H9 (cell line): ENCODE measurements around the gene SMIM26. TPM values are rescaled to one million over a fixed set of nuclear protein-coding genes. Genes with fewer than 3 reads are reported as not detected.

Experiments
- DNase-seq: peaks from one replicate; pipeline ENCODE4 v3.0.0-alpha.2; 2017
- H2AFZ ChIP-seq: one replicate; pipeline ENCODE4 v1.6.1; 2013; ENCODE audit warnings: mild to moderate bottlenecking, low read length, control low read depth, moderate library complexity
- H2AK5ac ChIP-seq: 2 replicates; pipeline ENCODE4 v1.6.1; 2013; ENCODE audit warnings: low read length, control low read depth, mixed read lengths; ENCODE audit not compliant: insufficient read length
- H2BK120ac ChIP-seq: one replicate; pipeline ENCODE4 v1.6.1; 2013; ENCODE audit warnings: low read depth, mild to moderate bottlenecking, low read length, control low read depth, inconsistent platforms; ENCODE audit not compliant: poor library complexity, severe bottlenecking
- H2BK12ac ChIP-seq: 2 replicates; pipeline ENCODE4 v1.6.1; 2013; ENCODE audit warnings: low read length, control low read depth, mixed read lengths, low read depth; ENCODE audit not compliant: insufficient read length
- H2BK15ac ChIP-seq: 2 replicates; pipeline ENCODE4 v1.6.1; 2013; ENCODE audit warnings: low read depth, low read length, control low read depth
- H2BK20ac ChIP-seq: one replicate; pipeline ENCODE4 v1.6.1; 2013; ENCODE audit warnings: low read depth, mild to moderate bottlenecking, low read length, control low read depth, inconsistent platforms; ENCODE audit not compliant: poor library complexity, severe bottlenecking
- H2BK5ac ChIP-seq: 2 replicates; pipeline ENCODE4 v1.6.1; 2013; ENCODE audit warnings: low read length, control low read depth, mixed read lengths; ENCODE audit not compliant: insufficient read length
- H3K14ac ChIP-seq: 2 replicates; pipeline ENCODE4 v1.6.1; 2013; ENCODE audit warnings: low read length, control low read depth; ENCODE audit not compliant: insufficient read depth
- H3K18ac ChIP-seq: 2 replicates; pipeline ENCODE4 v1.6.1; 2013; ENCODE audit warnings: low read depth, mild to moderate bottlenecking, mixed read lengths, low read length, control low read depth; ENCODE audit not compliant: insufficient read length
- H3K23ac ChIP-seq: 2 replicates; pipeline ENCODE4 v1.6.1; 2013; ENCODE audit warnings: low read length, control low read depth, mixed read lengths, low read depth; ENCODE audit not compliant: insufficient read length
- H3K23me2 ChIP-seq: 2 replicates; pipeline ENCODE4 v1.6.1; 2013; ENCODE audit warnings: low read depth, mild to moderate bottlenecking, mixed read lengths, low read length, control low read depth; ENCODE audit not compliant: insufficient read length, poor library complexity, severe bottlenecking
- H3K27ac ChIP-seq: 2 replicates; pipeline ENCODE4 v1.5.1; 2013; ENCODE audit warnings: low read length, control low read depth, mixed read lengths, low read depth; ENCODE audit not compliant: insufficient read length
- H3K27me3 ChIP-seq: 2 replicates; pipeline ENCODE4 v1.6.1; 2013; ENCODE audit warnings: low read length, control low read depth, inconsistent platforms; ENCODE audit not compliant: insufficient read depth
- H3K4ac ChIP-seq: 2 replicates; pipeline ENCODE4 v1.6.1; 2013; ENCODE audit warnings: low read depth, mild to moderate bottlenecking, control low read depth, inconsistent platforms, low read length, moderate library complexity
- H3K4me1 ChIP-seq: 2 replicates; pipeline ENCODE4 v1.6.1; 2013; ENCODE audit warnings: low read length, control low read depth, inconsistent platforms; ENCODE audit not compliant: insufficient read depth
- H3K4me2 ChIP-seq: 2 replicates; pipeline ENCODE4 v1.6.1; 2013; ENCODE audit warnings: low read length, control low read depth, mixed read lengths; ENCODE audit not compliant: insufficient read length, insufficient read depth
- H3K56ac ChIP-seq: 2 replicates; pipeline ENCODE4 v1.6.1; 2013; ENCODE audit warnings: low read depth, mild to moderate bottlenecking, mixed read lengths, low read length, control low read depth; ENCODE audit not compliant: insufficient read length
- H3K79me1 ChIP-seq: 2 replicates; pipeline ENCODE4 v1.6.1; 2013; ENCODE audit warnings: low read depth, mild to moderate bottlenecking, moderate library complexity, low read length, control low read depth, inconsistent platforms; ENCODE audit not compliant: insufficient read depth, poor library complexity, severe bottlenecking
- H3K79me2 ChIP-seq: 2 replicates; pipeline ENCODE4 v1.6.1; 2013; ENCODE audit warnings: low read length, control low read depth, inconsistent platforms; ENCODE audit not compliant: insufficient read depth
- H3K9ac ChIP-seq: 2 replicates; pipeline ENCODE4 v1.6.1; 2013; ENCODE audit warnings: low read length, control low read depth, mixed read lengths; ENCODE audit not compliant: insufficient read length; ENCODE audit errors: extremely low read depth
- H3K9me3 ChIP-seq: one replicate; pipeline ENCODE4 v1.6.1; 2013; ENCODE audit warnings: low read depth, low read length, inconsistent platforms; ENCODE audit not compliant: control insufficient read depth
- H3T11ph ChIP-seq: one replicate; pipeline ENCODE4 v1.6.1; 2013; ENCODE audit warnings: mild to moderate bottlenecking, low read length, control low read depth, inconsistent platforms
- H4K20me1 ChIP-seq: one replicate; pipeline ENCODE4 v1.6.1; 2013; ENCODE audit not compliant: control insufficient read depth, insufficient read length, insufficient read depth
- H4K5ac ChIP-seq: 2 replicates; pipeline ENCODE4 v1.6.1; 2013; ENCODE audit warnings: low read depth, mild to moderate bottlenecking, mixed read lengths, low read length, control low read depth; ENCODE audit not compliant: insufficient read length
- H4K8ac ChIP-seq: replicated peaks from 2 replicates; pipeline ENCODE4 v1.6.1; 2013; ENCODE audit warnings: low read length, control low read depth, mixed read lengths, low read depth; ENCODE audit not compliant: insufficient read length
- H4K91ac ChIP-seq: 2 replicates; pipeline ENCODE4 v1.6.1; 2013; ENCODE audit warnings: low read depth, mild to moderate bottlenecking, moderate library complexity, mixed read lengths, low read length, control low read depth; ENCODE audit not compliant: insufficient read length
- H3K27ac Mint-ChIP-seq, 3 experiments: 2 replicates in 2 of 3; 3 replicates in 1 of 3; pipeline ENCODE4 v1.8.0; 2020 to 2021; ENCODE audit warnings: mixed read lengths in 3 of 3, mild to moderate bottlenecking in 1 of 3, moderate library complexity in 1 of 3
- H3K27me3 Mint-ChIP-seq: 2 replicates; pipeline ENCODE4 v1.8.0; 2021; ENCODE audit warnings: low read depth, mild to moderate bottlenecking, moderate library complexity, mixed read lengths
- H3K36me3 Mint-ChIP-seq, 3 experiments: 2 replicates in 2 of 3; 3 replicates in 1 of 3; pipeline ENCODE4 v1.8.0; 2020 to 2021; ENCODE audit warnings: low read depth in 3 of 3, mixed read lengths in 3 of 3; ENCODE audit not compliant: insufficient read depth in 1 of 3
- H3K4me1 Mint-ChIP-seq, 2 experiments: 2 replicates each; pipeline ENCODE4 v1.8.0; 2020; ENCODE audit warnings: mixed read lengths in 2 of 2
- H3K4me3 Mint-ChIP-seq, 2 experiments: 2 replicates in 1 of 2; 3 replicates in 1 of 2; pipeline ENCODE4 v1.8.0; 2020 to 2021; ENCODE audit warnings: mild to moderate bottlenecking in 2 of 2, mixed read lengths in 2 of 2, moderate library complexity in 1 of 2
- H3K9me3 Mint-ChIP-seq, 2 experiments: 2 replicates in 1 of 2; 3 replicates in 1 of 2; pipeline ENCODE4 v1.8.0; 2020; ENCODE audit warnings: mild to moderate bottlenecking in 2 of 2, mixed read lengths in 2 of 2, moderate library complexity in 1 of 2
- CTCF ChIP-seq: fragments of 200-600 bp; sonication (generic); conservative IDR thresholded peaks from 3 replicates; pipeline ENCODE4 v1.8.0; 2021; ENCODE audit warnings: antibody characterized with exemption, mild to moderate bottlenecking
- WGBS: extraction: QIAGEN DNeasy Blood & Tissue Kit; methylation state at CpG from one replicate; pipeline ENCODE4 v1.1.7; 2013; ENCODE audit warnings: missing lambda C conversion rate, low lambda C conversion rate, mixed read lengths; ENCODE audit not compliant: insufficient read length; ENCODE audit errors: extremely low coverage; 5-methylcytosine and 5-hydroxymethylcytosine counted together
- total RNA-seq: library from RNA; stranded (reverse); gene quantifications from 2 replicates; pipeline ENCODE4 v1.2.1, GENCODE V29; 2021

The SMIM26 gene
- total RNA-seq, 1 experiment from 2014 or later = 75.9 TPM

- H3K4me1 ChIP-seq = no peaks in the 10 kb centered on the region
- H2BK120ac ChIP-seq = no peak overlapping the region
- no peak overlapping the region for H2BK5ac ChIP-seq
- no peak overlapping the region for H4K91ac ChIP-seq
- H3K56ac ChIP-seq = no peak overlapping the region
- H3K36me3 Mint-ChIP-seq = peaks cover 35 to 82% (median 76%) of the 10 kb centered on the region in 3 experiments; a peak in 6 of 7 replicates
- H3K4me3 Mint-ChIP-seq = no peak overlapping the region
- WGBS = no CpG with 5 or more reads among the region's 2 CpGs
- H4K8ac ChIP-seq = no peak overlapping the region
- no peak overlapping the region for H3K23ac ChIP-seq
- no peak overlapping the region for H2AFZ ChIP-seq
- no peak overlapping the region for H2BK20ac ChIP-seq
- H3K4ac ChIP-seq = no peak overlapping the region
- H3K79me1 ChIP-seq = no peaks in the 10 kb centered on the region
- no peak for DNase-seq
- no peak overlapping the region for H3K18ac ChIP-seq
- H3K27ac Mint-ChIP-seq = no peak overlapping the region; a peak in 1 of 7 replicates
- no peaks in the 10 kb centered on the region for H3K27me3 ChIP-seq
- H3K23me2 ChIP-seq = no peaks in the 10 kb centered on the region
- no peak for TF ChIP-seq CTCF
- no peak overlapping the region for H3K27ac ChIP-seq
- H2BK12ac ChIP-seq = no peak overlapping the region
- no peak overlapping the region for H3K4me2 ChIP-seq
- no peak overlapping the region for H4K5ac ChIP-seq
- H3K27me3 Mint-ChIP-seq = no peaks in the 10 kb centered on the region
- no peak overlapping the region for H2BK15ac ChIP-seq
- H3K14ac ChIP-seq = no peak overlapping the region
- H3T11ph ChIP-seq = no peak overlapping the region
- H2AK5ac ChIP-seq = no peak overlapping the region
- H3K79me2 ChIP-seq = no peaks in the 10 kb centered on the region
- H3K9ac ChIP-seq = no peak overlapping the region
- H3K9me3 ChIP-seq = no peaks in the 10 kb centered on the region
- H4K20me1 ChIP-seq = no peaks in the 10 kb centered on the region
- no peaks in the 10 kb centered on the region for H3K4me1 Mint-ChIP-seq
- no peaks in the 10 kb centered on the region for H3K9me3 Mint-ChIP-seq
Observed at GRCh38 chr20:18527339-18527738, 39.9 kb upstream of the SMIM26 start.
